Cerebellar nuclear complex (tissue), 1 donor: Measurements from ENCODE around the gene NDUFS2.

Experiments
- DNase-seq, 2 experiments: peaks; one replicate each; lab custom pipeline; 2025; lab: John Stamatoyannopoulos, UW

The NDUFS2 gene

DNA sequence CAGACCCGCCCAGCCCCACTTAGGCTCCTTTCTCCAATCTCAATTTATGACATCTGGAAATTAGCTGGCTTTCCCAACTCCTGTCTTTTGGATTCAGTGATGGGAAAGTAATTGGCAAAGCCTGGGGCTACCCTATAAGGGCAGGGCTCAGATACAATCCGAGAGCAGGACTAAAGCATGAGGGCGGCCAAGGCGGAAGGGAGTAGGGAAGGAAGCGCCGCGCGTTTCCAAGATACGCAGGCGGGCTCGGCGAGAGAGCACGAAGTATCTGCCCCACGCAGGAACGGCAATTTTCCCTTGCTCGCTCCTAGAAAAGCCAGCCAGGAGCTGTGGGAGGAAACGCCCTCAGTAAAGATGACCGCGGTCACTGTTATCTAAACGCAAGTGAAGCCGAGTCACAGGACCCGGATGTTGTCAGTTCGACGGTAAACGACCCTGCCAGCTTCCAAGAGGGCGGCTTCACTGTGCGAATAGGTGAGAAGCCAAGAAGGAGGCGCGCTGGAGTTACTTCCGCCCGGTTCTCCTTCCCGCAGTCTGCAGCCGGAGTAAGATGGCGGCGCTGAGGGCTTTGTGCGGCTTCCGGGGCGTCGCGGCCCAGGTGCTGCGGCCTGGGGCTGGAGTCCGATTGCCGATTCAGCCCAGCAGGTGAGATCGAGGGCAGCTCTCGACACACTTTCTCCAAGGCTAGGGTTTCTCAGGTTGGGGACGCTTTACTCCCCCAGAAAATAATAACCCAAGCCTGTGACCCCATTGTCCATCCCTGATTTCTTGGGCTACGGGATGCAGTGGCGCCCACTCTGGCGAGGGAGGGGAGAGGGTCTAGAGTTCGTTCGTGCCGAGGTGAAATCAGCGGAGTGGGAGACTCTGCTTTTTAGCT, at the start of gene NDUFS2:
NDUFS2 (plus strand) TSS at position 532 of the 877 bp plus-strand sequence; CDS start at position 551, 19 bp downstream.
- peak; percentile 85 to 94 for DNase-seq

GRCh38 chr1:161153176-161153575, 49.0 kb upstream of the NDUFS2 start:
- DNase-seq: no peak

DNA sequence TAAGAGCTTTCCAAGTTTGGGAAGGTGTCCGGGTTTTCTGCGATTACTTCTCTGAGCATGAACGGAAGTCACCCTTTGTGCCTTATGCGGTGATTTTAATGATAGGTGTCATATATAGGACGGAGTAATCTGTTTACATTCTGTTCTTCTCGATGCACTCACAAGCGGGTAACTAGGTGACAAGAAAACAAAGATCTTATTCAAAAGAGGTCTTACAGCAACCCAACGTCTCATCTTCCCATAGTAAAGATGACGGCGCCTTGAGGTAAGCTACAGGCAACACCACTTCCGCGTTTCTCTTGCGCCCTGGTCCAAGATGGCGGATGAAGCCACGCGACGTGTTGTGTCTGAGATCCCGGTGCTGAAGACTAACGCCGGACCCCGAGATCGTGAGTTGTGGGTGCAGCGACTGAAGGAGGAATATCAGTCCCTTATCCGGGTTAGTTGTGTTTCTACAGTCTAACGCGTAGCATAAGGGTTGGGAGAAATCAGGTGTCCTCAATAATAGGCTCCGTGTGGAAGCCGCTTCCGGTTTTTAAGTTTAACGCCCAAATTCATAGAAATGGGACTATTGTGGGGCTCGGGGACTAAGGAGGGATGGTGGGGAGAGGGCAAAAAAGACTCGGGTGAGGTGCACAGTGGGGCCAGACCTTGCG, 48.4 kb upstream of the NDUFS2 start, which contains the start of gene UFC1:
UFC1 (plus strand) TSS at position 297 of the 656 bp plus-strand sequence; CDS start at position 317, 20 bp downstream.
- peak; percentile 14 to 50 for DNase-seq

GRCh38 chr1:161157867-161158266, 44.3 kb upstream of the NDUFS2 start:
- no peak for DNase-seq

- DNase-seq: no peak
Observed at GRCh38 chr1:161158316-161159010, 43.7 kb upstream of the NDUFS2 start.

DNA sequence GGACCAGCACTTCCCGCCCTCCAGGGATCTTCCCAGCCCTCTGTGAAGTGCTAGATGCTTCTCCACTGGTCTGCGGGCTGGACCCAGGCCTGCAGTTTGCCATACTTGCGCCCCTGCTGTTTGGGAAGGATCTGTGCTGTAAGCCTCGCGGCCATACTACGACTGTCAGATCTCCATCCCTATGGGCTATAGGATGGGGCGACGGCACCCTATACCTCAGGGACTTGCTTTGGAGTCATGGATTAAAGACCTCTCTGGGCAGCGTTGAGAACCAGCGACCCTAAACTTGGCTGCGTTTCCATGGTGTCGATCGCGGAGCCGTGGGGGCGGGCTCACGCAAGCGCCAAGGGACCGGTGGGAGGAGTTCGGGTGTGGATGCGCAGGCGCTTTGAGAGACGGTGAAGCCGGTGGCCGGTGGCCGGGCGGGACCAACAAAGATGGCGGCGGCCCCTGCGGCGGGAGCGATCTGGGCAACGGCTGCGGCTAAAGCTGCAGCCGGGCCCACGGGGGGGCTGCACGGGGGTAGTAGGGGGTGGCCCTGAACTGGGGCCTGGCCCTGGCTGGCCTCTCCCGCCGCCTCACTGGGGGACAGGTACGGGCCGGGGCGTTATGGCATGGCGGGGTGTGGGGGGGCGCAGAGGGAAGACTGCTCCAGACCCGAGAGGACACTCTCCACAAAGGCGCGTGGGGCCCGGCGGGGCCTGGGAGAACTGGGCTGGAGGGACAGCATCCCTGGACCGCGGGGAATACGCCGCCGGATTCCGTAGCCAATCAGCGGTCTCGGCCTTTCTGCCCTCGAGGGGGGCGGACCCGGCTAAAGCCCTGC, 42.9 kb upstream of the NDUFS2 start, which contains the start of gene USP21:
USP21 (plus strand) TSS at position 414 of the 826 bp plus-strand sequence. CDS start 1,141 bp downstream, outside the sequence.
- DNase-seq: peak; percentile 62 to 70

DNA sequence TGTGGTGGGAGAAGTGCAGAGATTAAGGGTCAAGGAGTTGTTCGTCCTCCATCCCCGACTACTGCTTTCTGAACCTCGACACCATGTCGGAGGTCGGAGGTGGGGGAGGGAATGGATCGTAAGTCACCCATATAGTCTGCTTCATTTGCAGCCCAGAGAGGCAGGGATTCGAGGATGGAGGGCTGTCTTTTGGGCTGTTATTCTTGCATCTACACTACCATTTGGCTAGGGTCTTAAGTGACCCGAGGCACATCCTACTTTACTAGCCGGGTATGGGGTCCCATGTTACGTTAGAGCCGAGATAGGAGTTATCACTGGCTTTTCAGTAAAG, 42.3 kb upstream of the NDUFS2 start:
- no peak for DNase-seq

DNA sequence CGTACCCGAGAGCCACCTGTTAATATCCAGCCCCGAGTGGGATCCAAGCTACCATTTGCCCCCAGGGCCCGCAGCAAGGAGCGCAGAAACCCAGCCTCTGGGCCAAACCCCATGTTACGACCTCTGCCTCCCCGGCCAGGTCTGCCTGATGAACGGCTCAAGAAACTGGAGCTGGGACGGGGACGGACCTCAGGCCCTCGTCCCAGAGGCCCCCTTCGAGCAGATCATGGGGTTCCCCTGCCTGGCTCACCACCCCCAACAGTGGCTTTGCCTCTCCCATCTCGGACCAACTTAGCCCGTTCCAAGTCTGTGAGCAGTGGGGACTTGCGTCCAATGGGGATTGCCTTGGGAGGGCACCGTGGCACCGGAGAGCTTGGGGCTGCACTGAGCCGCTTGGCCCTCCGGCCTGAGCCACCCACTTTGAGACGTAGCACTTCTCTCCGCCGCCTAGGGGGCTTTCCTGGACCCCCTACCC, 41.5 kb upstream of the NDUFS2 start:
- no peak for DNase-seq

GRCh38 chr1:161161652-161162051, 40.5 kb upstream of the NDUFS2 start:
- DNase-seq: no peak

DNA sequence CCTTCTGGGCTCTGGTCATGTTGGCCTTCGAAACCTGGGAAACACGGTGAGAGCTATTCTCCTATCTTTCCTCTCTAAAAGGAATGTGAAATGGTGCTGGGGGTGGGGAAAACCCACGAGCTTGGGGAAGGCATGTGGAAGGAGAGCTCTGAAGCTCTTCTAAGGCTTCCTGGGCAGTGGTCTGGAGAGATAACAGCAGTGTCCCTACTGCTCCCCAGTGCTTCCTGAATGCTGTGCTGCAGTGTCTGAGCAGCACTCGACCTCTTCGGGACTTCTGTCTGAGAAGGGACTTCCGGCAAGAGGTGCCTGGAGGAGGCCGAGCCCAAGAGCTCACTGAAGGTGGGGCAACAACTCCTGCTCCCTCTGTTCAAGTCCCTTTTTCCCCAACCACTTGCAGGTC, 40.1 kb upstream of the NDUFS2 start:
- no peak for DNase-seq

- DNase-seq: no peak
Observed at GRCh38 chr1:161162806-161163205, 39.4 kb upstream of the NDUFS2 start.

DNA sequence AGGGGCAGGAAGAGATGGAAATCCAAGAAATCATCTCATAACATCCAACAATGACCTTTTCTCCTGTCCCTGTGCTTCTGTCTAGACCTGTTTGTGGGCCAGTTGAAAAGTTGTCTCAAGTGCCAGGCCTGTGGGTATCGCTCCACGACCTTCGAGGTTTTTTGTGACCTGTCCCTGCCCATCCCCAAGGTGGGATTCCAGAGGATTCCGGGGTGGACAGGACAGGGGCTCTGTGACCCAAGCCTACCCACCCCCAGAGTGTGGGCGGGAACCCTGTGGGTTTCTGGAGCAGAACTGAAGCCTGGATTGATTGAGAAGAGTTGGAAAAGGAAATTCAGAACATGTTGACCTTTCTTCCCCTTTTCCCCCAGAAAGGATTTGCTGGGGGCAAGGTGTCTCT, 38.4 kb upstream of the NDUFS2 start:
- no peak for DNase-seq

DNA sequence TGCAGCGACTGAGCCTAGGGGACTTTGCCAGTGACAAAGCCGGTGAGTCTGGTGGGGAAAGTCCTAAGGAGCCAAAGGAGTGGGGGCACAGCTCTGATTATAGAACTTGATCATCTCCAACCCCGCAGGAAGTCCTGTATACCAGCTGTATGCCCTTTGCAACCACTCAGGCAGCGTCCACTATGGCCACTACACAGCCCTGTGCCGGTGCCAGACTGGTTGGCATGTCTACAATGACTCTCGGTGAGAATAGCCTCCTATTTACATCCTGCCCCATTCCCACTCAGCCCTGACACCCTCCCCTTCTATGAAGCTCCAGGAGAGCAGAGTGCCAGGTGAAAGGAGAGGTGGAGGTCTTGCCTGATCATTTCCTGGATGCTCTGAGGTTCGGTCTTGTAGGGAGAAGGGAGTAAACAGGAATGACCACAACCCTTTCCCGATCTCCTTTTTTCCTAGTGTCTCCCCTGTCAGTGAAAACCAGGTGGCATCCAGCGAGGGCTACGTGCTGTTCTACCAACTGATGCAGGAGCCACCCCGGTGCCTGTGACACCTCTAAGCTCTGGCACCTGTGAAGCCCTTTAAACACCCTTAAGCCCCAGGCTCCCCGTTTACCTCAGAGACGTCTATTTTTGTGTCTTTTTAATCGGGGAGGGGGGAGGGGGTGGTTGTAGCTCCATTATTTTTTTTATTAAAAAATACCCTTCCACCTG, 37.1 kb upstream of the NDUFS2 start:
- DNase-seq: no peak

- DNase-seq: peak; percentile 81 to 98
Observed at GRCh38 chr1:161165742-161166668, 36.2 kb upstream of the NDUFS2 start, which contains the start of gene PPOX. PPOX (plus strand) TSS chr1:161166426; CDS start chr1:161166848, 422 bp downstream.

DNA sequence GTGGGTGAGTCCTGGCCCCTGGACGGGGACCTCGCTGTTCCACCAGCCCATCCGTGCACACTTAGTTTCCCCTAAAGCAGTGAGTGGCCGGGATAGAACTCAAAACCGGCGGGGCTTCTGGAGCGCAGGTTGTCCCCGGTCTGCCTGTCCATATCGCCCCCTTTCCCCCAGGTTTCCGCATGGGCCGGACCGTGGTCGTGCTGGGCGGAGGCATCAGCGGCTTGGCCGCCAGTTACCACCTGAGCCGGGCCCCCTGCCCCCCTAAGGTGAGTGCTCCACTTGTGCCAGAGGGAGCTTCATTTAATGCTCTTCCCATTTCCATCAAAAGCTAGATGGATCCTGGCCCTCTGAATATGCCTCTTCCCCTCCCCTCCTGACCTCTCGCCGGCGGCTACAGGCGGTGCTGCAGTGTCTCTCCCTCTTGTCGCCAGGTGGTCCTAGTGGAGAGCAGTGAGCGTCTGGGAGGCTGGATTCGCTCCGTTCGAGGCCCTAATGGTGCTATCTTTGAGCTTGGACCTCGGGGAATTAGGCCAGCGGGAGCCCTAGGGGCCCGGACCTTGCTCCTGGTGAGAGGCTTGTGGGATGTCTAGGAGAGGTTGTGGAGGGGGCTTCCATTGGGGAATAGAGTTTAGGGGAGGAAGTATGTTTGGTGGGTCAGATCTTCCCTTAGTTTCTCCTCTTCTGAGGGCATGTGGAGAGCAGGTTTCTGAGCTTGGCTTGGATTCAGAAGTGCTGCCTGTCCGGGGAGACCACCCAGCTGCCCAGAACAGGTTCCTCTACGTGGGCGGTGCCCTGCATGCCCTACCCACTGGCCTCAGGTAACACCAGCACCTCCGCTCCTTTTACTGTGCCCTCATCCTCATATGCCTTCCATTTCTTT, 35.3 kb upstream of the NDUFS2 start:
- DNase-seq: no peak

DNA sequence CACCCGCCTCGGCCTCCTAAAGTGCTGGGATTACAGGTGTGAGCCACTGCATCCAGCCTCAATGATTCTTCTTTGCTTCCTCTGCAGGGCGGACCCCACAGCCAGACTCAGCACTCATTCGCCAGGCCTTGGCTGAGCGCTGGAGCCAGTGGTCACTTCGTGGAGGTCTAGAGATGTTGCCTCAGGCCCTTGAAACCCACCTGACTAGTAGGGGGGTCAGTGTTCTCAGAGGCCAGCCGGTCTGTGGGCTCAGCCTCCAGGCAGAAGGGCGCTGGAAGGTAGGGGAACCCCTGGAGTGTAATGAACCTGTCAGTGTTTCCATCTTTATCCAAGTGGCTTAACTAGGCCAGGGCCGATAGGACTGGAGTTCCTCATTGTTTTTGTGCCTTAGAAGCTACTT, 33.3 kb upstream of the NDUFS2 start:
- no peak for DNase-seq

DNA sequence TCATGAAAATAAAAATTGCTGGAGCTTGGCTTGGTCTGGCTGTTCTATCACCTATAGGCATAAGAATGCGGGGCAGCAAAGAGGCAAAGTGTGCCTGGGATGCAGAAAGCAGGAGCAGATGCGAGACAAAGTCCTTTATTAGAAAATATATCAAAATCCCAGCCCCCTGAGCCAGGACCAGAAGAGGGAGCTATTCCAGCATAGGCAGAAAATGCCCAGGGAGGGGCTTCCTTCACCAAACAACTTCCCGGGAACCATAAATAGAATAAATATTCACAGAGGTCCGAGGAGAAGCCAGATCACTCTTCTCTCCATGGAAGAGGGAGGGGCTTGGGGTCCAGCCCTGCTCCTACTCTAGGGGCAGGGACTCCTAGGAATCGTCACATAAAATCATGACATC, 31.0 kb upstream of the NDUFS2 start:
- DNase-seq: no peak

DNA sequence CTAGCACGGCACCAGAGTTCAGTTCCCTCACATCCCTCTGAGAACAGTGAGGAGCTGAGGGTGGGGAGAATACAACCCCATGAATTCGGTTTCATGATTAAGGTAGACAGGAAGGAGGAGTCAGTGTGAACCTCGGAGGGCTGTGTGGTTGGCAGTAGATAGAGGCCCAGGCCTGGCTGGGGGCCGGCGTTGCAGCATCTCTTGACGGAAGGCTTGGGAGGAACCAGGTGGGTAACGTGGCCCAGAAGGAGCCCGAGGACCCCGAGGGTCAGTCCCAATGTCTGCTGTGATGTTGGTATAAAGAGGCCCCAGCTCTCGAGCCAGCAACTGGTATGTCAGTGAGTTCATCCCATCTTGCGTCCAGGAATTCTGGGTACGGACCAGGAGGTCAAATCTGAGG, 30.5 kb upstream of the NDUFS2 start:
- no peak for DNase-seq

- no peak for DNase-seq
Observed at GRCh38 chr1:161172349-161172748, 29.8 kb upstream of the NDUFS2 start.
